HEK293 (cell line): ENCODE results near the gene ABI3BP.
A peak's percentile ranks its signal among the peaks of the same experiment; 100 is the strongest.

Source experiments
- CTCF ChIA-PET: fragments of 350-600 bp; formaldehyde crosslinking; extraction: SDS; loops from one replicate; lab custom pipeline; 2021; ENCODE audit warnings: antibody characterized with exemption; lab: Yijun Ruan, JAX
- POLR2A ChIA-PET: fragments of 300-600 bp; formaldehyde crosslinking; extraction: SDS; loops from one replicate; lab custom pipeline; 2020; ENCODE audit warnings: antibody characterized with exemption, inconsistent platforms; lab: Yijun Ruan, JAX
- H3K27ac ChIP-seq: fragments of 200-500 bp; sonication (Bioruptor generic); 2 replicates; pipeline ENCODE4 v1.5.1; 2014; ENCODE audit warnings: low read depth, low read length, control low read depth, inconsistent platforms; ENCODE audit errors: extremely low read depth
- H3K36me3 ChIP-seq, 2 experiments: fragments of 200-500 bp in 1 of 2; sonication (Bioruptor generic) in 1 of 2; 1 replicate in 1 of 2; 2 replicates in 1 of 2; pipeline ENCODE4 v1.5.1; 2014 to 2017; ENCODE audit warnings: inconsistent platforms in 2 of 2, low read length in 2 of 2; ENCODE audit not compliant: control insufficient read depth in 2 of 2, insufficient read depth in 1 of 2
- H3K4me1 ChIP-seq: fragments of 200-500 bp; sonication (Bioruptor generic); 2 replicates; pipeline ENCODE4 v1.5.1; 2014; ENCODE audit warnings: mild to moderate bottlenecking, low read length, inconsistent platforms; ENCODE audit not compliant: control insufficient read depth, insufficient read depth
- H3K4me3 ChIP-seq: 2 replicates; pipeline ENCODE4 v1.5.1; 2011; ENCODE audit warnings: low read depth, mild to moderate bottlenecking, control low read depth, low read length, moderate library complexity
- H3K9me3 ChIP-seq: fragments of 200-500 bp; sonication (Bioruptor generic); 2 replicates; pipeline ENCODE4 v1.5.1; 2014; ENCODE audit warnings: low read depth, low read length, inconsistent platforms; ENCODE audit not compliant: control insufficient read depth, insufficient read depth
- CTCF ChIP-seq: fragments of 450-650 bp; formaldehyde crosslinking; IDR thresholded peaks from 2 replicates; pipeline ENCODE4 v1.5.1; 2016; ENCODE audit warnings: missing biosample characterization, missing genetic modification characterization
- ELK4 ChIP-seq: IDR thresholded peaks from 2 replicates; pipeline ENCODE4 v1.6.1; 2011; ENCODE audit warnings: mild to moderate bottlenecking, low read depth, low read length, borderline replicate concordance
- PRDM4 ChIP-seq: fragments of 450-650 bp; formaldehyde crosslinking; IDR thresholded peaks from 2 replicates; pipeline ENCODE4 v1.5.1; 2017; ENCODE audit warnings: missing biosample characterization, missing genetic modification characterization
- SCRT1 ChIP-seq: fragments of 450-650 bp; formaldehyde crosslinking; IDR thresholded peaks from 2 replicates; pipeline ENCODE4 v1.5.1; 2016; ENCODE audit warnings: missing biosample characterization, missing genetic modification characterization, borderline replicate concordance
- YY1 ChIP-seq: fragments of 450-650 bp; formaldehyde crosslinking; IDR thresholded peaks from 2 replicates; pipeline ENCODE4 v1.5.1; 2018; ENCODE audit warnings: missing biosample characterization, missing genetic modification characterization
- YY2 ChIP-seq: fragments of 450-650 bp; formaldehyde crosslinking; IDR thresholded peaks from 2 replicates; pipeline ENCODE4 v1.5.1; 2016; ENCODE audit warnings: missing biosample characterization, missing genetic modification characterization
- ZFHX2 ChIP-seq: fragments of 450-650 bp; formaldehyde crosslinking; conservative IDR thresholded peaks from 2 replicates; pipeline ENCODE4 v1.5.1; 2016; ENCODE audit warnings: missing biosample characterization, missing genetic modification characterization
- ZNF133 ChIP-seq: fragments of 450-650 bp; formaldehyde crosslinking; IDR thresholded peaks from 2 replicates; pipeline ENCODE4 v1.5.1; 2016; ENCODE audit warnings: missing biosample characterization, missing genetic modification characterization
- ZNF148 ChIP-seq: fragments of 450-650 bp; formaldehyde crosslinking; IDR thresholded peaks from 2 replicates; pipeline ENCODE4 v1.5.0; 2017; ENCODE audit warnings: missing biosample characterization, missing genetic modification characterization, borderline replicate concordance
- ZNF248 ChIP-seq: fragments of 450-650 bp; formaldehyde crosslinking; IDR thresholded peaks from 2 replicates; pipeline ENCODE4 v1.5.1; 2017; ENCODE audit warnings: missing biosample characterization, missing genetic modification characterization
- ZNF280C ChIP-seq: fragments of 450-650 bp; formaldehyde crosslinking; IDR thresholded peaks from 2 replicates; pipeline ENCODE4 v1.5.1; 2016; ENCODE audit warnings: missing biosample characterization, missing genetic modification characterization
- ZNF292 ChIP-seq: fragments of 450-650 bp; formaldehyde crosslinking; IDR thresholded peaks from 2 replicates; pipeline ENCODE4 v1.5.1; 2016; ENCODE audit warnings: low read depth, missing biosample characterization, missing genetic modification characterization, borderline replicate concordance
- ZNF350 ChIP-seq: fragments of 450-650 bp; formaldehyde crosslinking; IDR thresholded peaks from 2 replicates; pipeline ENCODE4 v1.5.0; 2017; ENCODE audit warnings: missing biosample characterization, mild to moderate bottlenecking, missing genetic modification characterization
- ZNF37A ChIP-seq: fragments of 450-650 bp; IDR thresholded peaks from 2 replicates; pipeline ENCODE4 v1.5.1; 2018; ENCODE audit warnings: missing biosample characterization, missing genetic modification characterization
- ZNF398 ChIP-seq: fragments of 450-650 bp; formaldehyde crosslinking; IDR thresholded peaks from 2 replicates; pipeline ENCODE4 v1.5.1; 2017; ENCODE audit warnings: missing biosample characterization, missing genetic modification characterization
- ZNF426 ChIP-seq: fragments of 450-650 bp; formaldehyde crosslinking; IDR thresholded peaks from 2 replicates; pipeline ENCODE4 v1.5.1; 2017; ENCODE audit warnings: missing biosample characterization, missing genetic modification characterization, mild to moderate bottlenecking, inconsistent platforms, moderate library complexity
- ZNF530 ChIP-seq: fragments of 450-650 bp; formaldehyde crosslinking; IDR thresholded peaks from 2 replicates; pipeline ENCODE4 v1.5.1; 2016; ENCODE audit warnings: low read depth, missing biosample characterization, missing genetic modification characterization
- ZNF654 ChIP-seq: fragments of 450-650 bp; formaldehyde crosslinking; IDR thresholded peaks from 2 replicates; pipeline ENCODE4 v1.5.1; 2016; ENCODE audit warnings: low read depth, missing biosample characterization, missing genetic modification characterization
- ZNF658 ChIP-seq: fragments of 450-650 bp; formaldehyde crosslinking; IDR thresholded peaks from 2 replicates; pipeline ENCODE4; 2016; ENCODE audit warnings: missing biosample characterization, missing genetic modification characterization
- ZNF670 ChIP-seq: fragments of 450-650 bp; formaldehyde crosslinking; IDR thresholded peaks from 2 replicates; pipeline ENCODE4 v1.5.1; 2016; ENCODE audit warnings: missing biosample characterization, missing genetic modification characterization, low read depth
- ZNF701 ChIP-seq: fragments of 450-650 bp; formaldehyde crosslinking; IDR thresholded peaks from 2 replicates; pipeline ENCODE4 v1.5.1; 2016; ENCODE audit warnings: missing biosample characterization, missing genetic modification characterization

The ABI3BP gene

GRCh38 chr3:100896994-100897393 lies 96.2 kb downstream of the ABI3BP start:
- no peaks in the 10 kb centered on the region for H3K9me3 ChIP-seq
- no peak overlapping the region for H3K27ac ChIP-seq
- no peaks in the 10 kb centered on the region for H3K4me1 ChIP-seq
- POLR2A ChIA-PET: no interaction called here
- CTCF ChIA-PET: no interaction called here
- no peak overlapping the region for H3K4me3 ChIP-seq
- TF ChIP-seq YY2 (no peak), PRDM4 (tag by site-specific recombination) (no peak), ZNF248 (no peak), ZNF670 (tag by site-specific recombination) (no peak), ZNF530 (no peak), ZNF37A (tag by site-specific recombination) (no peak), ZFHX2 (tag by site-specific recombination) (no peak), ZNF701 (tag by site-specific recombination) (no peak), YY1 (tag by site-specific recombination) (no peak), ZNF658 (tag by site-specific recombination) (no peak), ZNF426 (tag by site-specific recombination) (no peak), ZNF292 (tag by site-specific recombination) (no peak), ZNF398 (no peak), ZNF280C (no peak), SCRT1 (tag by site-specific recombination) (no peak)
- H3K36me3 ChIP-seq: no peaks in the 10 kb centered on the region

- Histone ChIP-seq H3K36me3 (no peaks in the 10 kb centered on the region), H3K27ac (no peak overlapping the region), H3K9me3 (no peaks in the 10 kb centered on the region), H3K4me3 (no peak overlapping the region), H3K4me1 (no peaks in the 10 kb centered on the region)
- TF ChIP-seq ZNF148 (tag by site-specific recombination): no peak
- TF ChIP-seq CTCF (tag by site-specific recombination): peak; percentile 24; the same call in 1 of the 2 replicates
- TF ChIP-seq ELK4: no peak
- peak; percentile 31; the same call in 1 of the 2 replicates for TF ChIP-seq ZNF654 (tag by site-specific recombination)
- no peak for TF ChIP-seq ZNF350 (tag by site-specific recombination)
- no peak for TF ChIP-seq ZNF133 (tag by site-specific recombination)
- ChIA-PET CTCF (interaction anchor here (0.6 to 1.0 kb wide), 3 partner anchors 37 to 232 kb away, joined by 3 to 5 read pairs (median 4); no protein-coding TSS in a partner anchor), POLR2A (no interaction called here)
Observed at GRCh38 chr3:100893590-100893989, 99.6 kb downstream of the ABI3BP start.
